K562 (cell line): ENCODE data around the gene NDUFA13. TPM values are rescaled to one million over a fixed set of nuclear protein-coding genes. Genes with fewer than 3 reads are reported as not detected.
A peak's percentile ranks its signal among the peaks of the same experiment; 100 is the strongest.

Experiments
- ATAC-seq: fragments of 200-7000 bp; cut with Tn5 transposase; 3 replicates; pipeline ENCODE4 v1.9.1; 2020; ENCODE audit warnings: moderate library complexity
- Bru-seq: library from RNA; stranded (reverse); fragments of 400-500 nt; gene quantifications from one replicate; lab custom pipeline; 2021; lab: Mats Ljungman, UMichigan
- BruChase-seq, 2 experiments: library from RNA; stranded (reverse); fragments of 400-500 nt; gene quantifications; one replicate each; lab custom pipeline; 2021; lab: Mats Ljungman, UMichigan
- BruUV-seq: library from RNA; stranded (reverse); fragments of 400-500 nt; replicated peaks from 2 replicates; lab custom pipeline; 2021; lab: Mats Ljungman, UMichigan
- CTCF ChIA-PET: fragments of 300-600 bp; formaldehyde crosslinking; extraction: SDS; loops from one replicate; lab custom pipeline; 2021; ENCODE audit warnings: low intra/inter-chr PET ratio; lab: Yijun Ruan, JAX
- POLR2A ChIA-PET: fragments of 300-600, 350-650 bp; sonication (Branson Sonifier 250); formaldehyde crosslinking; extraction: SDS; loops from one replicate; lab custom pipeline; 2021; ENCODE audit warnings: antibody characterized with exemption, inconsistent platforms; lab: Yijun Ruan, JAX
- DNase-seq, 4 experiments: peaks; one replicate each; pipeline versions ENCODE4 v3.0.0 to v3.0.0-alpha.2; 2011 to 2018; ENCODE audit warnings: low spot score in 3 of 4, mixed read lengths in 3 of 4; ENCODE audit errors: extremely low read depth in 1 of 4
- FAIRE-seq: peaks from 2 replicates; lab custom pipeline; 2011; peaks lifted over from hg19 to GRCh38; lab: Jason Lieb, UNC
- H2AFZ ChIP-seq: 2 replicates; pipeline ENCODE4 v1.6.0; 2011; ENCODE audit warnings: low read depth, low read length, control low read depth, inconsistent platforms
- H3K27ac ChIP-seq: fragments of 200-600 bp; 3 replicates; pipeline ENCODE4 v1.8.0; 2011; ENCODE audit warnings: low read depth, mild to moderate bottlenecking, control low read depth, inconsistent platforms, low read length, moderate library complexity, mixed read lengths; ENCODE audit errors: extremely low read depth
- H3K27me3 ChIP-seq, 2 experiments: fragments of 300-600 bp in 1 of 2; 2 replicates in 1 of 2; 3 replicates in 1 of 2; pipeline versions ENCODE4 v1.6.0 to v1.8.0; 2011; ENCODE audit warnings: inconsistent platforms in 2 of 2, low read length in 2 of 2, mild to moderate bottlenecking in 1 of 2, mixed read lengths in 1 of 2, moderate library complexity in 1 of 2; ENCODE audit not compliant: control insufficient read depth in 2 of 2, insufficient read depth in 2 of 2
- H3K36me3 ChIP-seq: fragments of 300-600 bp; 3 replicates; pipeline ENCODE4 v1.8.0; 2011; ENCODE audit warnings: mild to moderate bottlenecking, low read length, inconsistent platforms; ENCODE audit not compliant: control insufficient read depth, insufficient read depth
- H3K4me1 ChIP-seq, 2 experiments: fragments of 200-600 bp in 1 of 2; replicated peaks in 1 of 2; 2 replicates in 1 of 2; 3 replicates in 1 of 2; pipeline versions ENCODE4 v1.5.1 to v1.8.0; 2011; ENCODE audit warnings: inconsistent platforms in 2 of 2, low read length in 2 of 2, mild to moderate bottlenecking in 1 of 2, mixed read lengths in 1 of 2, moderate library complexity in 1 of 2; ENCODE audit not compliant: control insufficient read depth in 2 of 2, insufficient read depth in 2 of 2
- H3K4me2 ChIP-seq: 2 replicates; pipeline ENCODE4 v1.6.1; 2011; ENCODE audit warnings: low read length, control low read depth, inconsistent platforms, mixed read lengths; ENCODE audit not compliant: insufficient read depth
- H3K4me3 ChIP-seq: fragments of 200-600 bp; sonication (generic), shearing (Covaris generic); 2 replicates; pipeline ENCODE4 v1.5.1; 2016; ENCODE audit warnings: control low read depth, inconsistent platforms
- H3K79me2 ChIP-seq: fragments of 200-600 bp; 3 replicates; pipeline ENCODE4 v1.8.0; 2011; ENCODE audit warnings: low read length, inconsistent platforms; ENCODE audit not compliant: control insufficient read depth, insufficient read depth
- H3K9ac ChIP-seq, 2 experiments: 2 replicates each; pipeline versions ENCODE4 v1.6.0 to v1.6.1; 2011; ENCODE audit warnings: low read depth in 2 of 2, low read length in 2 of 2, control low read depth in 1 of 2, inconsistent platforms in 1 of 2, mild to moderate bottlenecking in 1 of 2, mixed read lengths in 1 of 2; ENCODE audit not compliant: insufficient read depth in 1 of 2
- H3K9me1 ChIP-seq: one replicate; pipeline ENCODE4 v1.6.0; 2011; ENCODE audit warnings: inconsistent platforms, mild to moderate bottlenecking, low read length, moderate library complexity; ENCODE audit not compliant: control insufficient read depth, insufficient read depth
- H3K9me3 ChIP-seq: replicated peaks from 2 replicates; pipeline ENCODE4 v1.5.1; 2011; ENCODE audit warnings: low read depth, low read length, inconsistent platforms; ENCODE audit not compliant: control insufficient read depth, insufficient read depth
- H4K20me1 ChIP-seq: replicated peaks from 2 replicates; pipeline ENCODE4 v1.6.1; 2011; ENCODE audit warnings: low read length, inconsistent platforms, mixed read lengths; ENCODE audit not compliant: control insufficient read depth, insufficient read depth
- BCL6 ChIP-seq: fragments of 250-450 bp; sonication (Bioruptor Pico); IDR thresholded peaks from 2 replicates; pipeline ENCODE4 v1.4.0; 2020
- CEBPG ChIP-seq, 3 experiments: fragments of 200-800 bp in 1 of 3; sonication (Bioruptor generic) in 1 of 3; sonication (generic) in 1 of 3; formaldehyde crosslinking in 1 of 3; IDR thresholded peaks in 2 of 3; conservative IDR thresholded peaks in 1 of 3; 2 replicates each; pipeline versions ENCODE4 v1.6.1 to v1.8.0; 2016 to 2022; ENCODE audit warnings: missing compliant biosample characterization in 2 of 3, missing genetic modification characterization in 2 of 3, mild to moderate bottlenecking in 1 of 3, missing genetic modification reagents in 1 of 3
- KAT8 ChIP-seq: fragments of 450-650 bp; IDR thresholded peaks from 2 replicates; pipeline ENCODE4 v1.6.1; 2016; ENCODE audit warnings: low read depth, mild to moderate bottlenecking
- MTA3 ChIP-seq: fragments of 450-650 bp; formaldehyde crosslinking; IDR thresholded peaks from 2 replicates; pipeline ENCODE4 v1.6.1; 2017; ENCODE audit warnings: mild to moderate bottlenecking, borderline replicate concordance
- NKRF ChIP-seq: fragments of 450-650 bp; IDR thresholded peaks from 2 replicates; pipeline ENCODE4 v1.6.1; 2016; ENCODE audit warnings: borderline replicate concordance
- POLR2B ChIP-seq: fragments of 450-650 bp; IDR thresholded peaks from 2 replicates; pipeline ENCODE4 v1.6.1; 2018; ENCODE audit warnings: low read depth; ENCODE audit not compliant: partially characterized antibody
- POU5F1 ChIP-seq: fragments of 150-350 bp; IDR thresholded peaks from 2 replicates; pipeline ENCODE4 v1.6.1; 2014; ENCODE audit warnings: borderline replicate concordance, low read length, low read depth, mild to moderate bottlenecking; ENCODE audit not compliant: partially characterized antibody
- PTRF ChIP-seq: fragments of 450-650 bp; IDR thresholded peaks from 2 replicates; pipeline ENCODE4 v1.6.1; 2016; ENCODE audit warnings: mild to moderate bottlenecking, missing genetic modification characterization, missing compliant biosample characterization
- SAP30 ChIP-seq: fragments of 200-600 bp; sonication (generic); IDR thresholded peaks from 2 replicates; pipeline ENCODE4 v1.6.1; 2012; ENCODE audit warnings: borderline replicate concordance, low read depth, mild to moderate bottlenecking, moderate library complexity, low read length, control low read depth, inconsistent platforms; ENCODE audit not compliant: insufficient read depth, poor library complexity, severe bottlenecking
- SMAD1 ChIP-seq: fragments of 150-350 bp; IDR thresholded peaks from 2 replicates; pipeline ENCODE4 v1.6.1; 2014; ENCODE audit warnings: low read length, low read depth; ENCODE audit not compliant: partially characterized antibody
- SUPT5H ChIP-seq: fragments of 450-650 bp; IDR thresholded peaks from 2 replicates; pipeline ENCODE4 v1.6.1; 2016
- ZNF583 ChIP-seq: fragments of 250-450 bp; sonication (Bioruptor Pico); IDR thresholded peaks from 2 replicates; pipeline ENCODE4 v1.4.0; 2020
- ZNF586 ChIP-seq: fragments of 450-650 bp; formaldehyde crosslinking; conservative IDR thresholded peaks from 2 replicates; pipeline ENCODE4 v1.4.0; 2020; ENCODE audit warnings: mild to moderate bottlenecking, moderate library complexity
- WGBS: fragments of 100-300 bp; shearing (Covaris generic); methylation state at CpG from one replicate; pipeline ENCODE4 v1.1.6; 2016; ENCODE audit warnings: low coverage, mixed read lengths; ENCODE audit not compliant: insufficient coverage; ENCODE audit errors: missing lambda C conversion rate; 5-methylcytosine and 5-hydroxymethylcytosine counted together
- in situ Hi-C: fragments of 300-500 bp; cut with MboI; formaldehyde crosslinking; loops from 4 replicates; pipeline ENCODE4 v1.15.0; 2018; ENCODE audit warnings: inconsistent platforms, mixed read lengths
- intact Hi-C: fragments of 100-400 bp; cut with micrococcal nuclease; formaldehyde crosslinking; loops from 2 replicates; pipeline ENCODE4 v1.14.2; 2022
- long read RNA-seq, 3 experiments: library from polyadenylated mRNA in 2 of 3; library from RNA in 1 of 3; unstranded in 2 of 3; stranded (forward) in 1 of 3; transcript quantifications; one replicate each; pipeline ENCODE4 v2.0.0, GENCODE V29; 2019 to 2022
- polyA minus RNA-seq, 3 experiments: library from RNA; depleted of rRNA, polyadenylated mRNA; stranded (reverse); fragments of >200 nt; gene quantifications; 2 replicates each; pipeline ENCODE4 v1.2.3, GENCODE V29; 2011
- polyA plus RNA-seq, 8 experiments: library from polyadenylated mRNA; depleted of rRNA in 4 of 8; stranded (reverse) in 5 of 8; unstranded in 3 of 8; fragments of >200 nt; fragmentation: Nextera tagmentation in 2 of 8; fragmentation: Illumina TruSeq in 1 of 8; extraction: Ambion mirVana in 2 of 8; extraction: Trizol in 1 of 8; gene quantifications; 2 replicates each; pipeline versions ENCODE4 v1.2.1 to v1.2.3, GENCODE V29; 2011 to 2014; ENCODE audit warnings: inconsistent platforms in 1 of 8, missing spikeins in 1 of 8
- total RNA-seq, 7 experiments: library from RNA; depleted of rRNA in 6 of 7; stranded (reverse); fragments of >200 nt in 6 of 7; fragmentation: Illumina TruSeq in 2 of 7; extraction: Trizol in 2 of 7; gene quantifications; 2 replicates each; pipeline versions ENCODE4 v1.2.1 to v1.2.3, GENCODE V29; 2011 to 2021; ENCODE audit warnings: low replicate concordance in 1 of 7

NDUFA13 gene
- total RNA-seq (2011; cell fraction: chromatin; rRNA removed; ENCODE audit: low replicate concordance): 115 and 283 TPM in 2 replicates
- total RNA-seq (2011; cell fraction: nucleolus; rRNA removed): 289 and 359 TPM in 2 replicates
- 176 and 255 TPM in 2 replicates for total RNA-seq (2011; cell fraction: nucleoplasm; rRNA removed)
- total RNA-seq (2014; rRNA removed) (386 and 429 TPM in 2 replicates), total RNA-seq (2014; rRNA removed; fragmentation: Illumina TruSeq; extraction: Trizol) (74.8 and 146 TPM in 2 replicates), total RNA-seq (2015; rRNA removed; fragmentation: Illumina TruSeq; extraction: Trizol) (397 and 447 TPM in 2 replicates), total RNA-seq (2021) (522 and 559 TPM in 2 replicates), polyA plus RNA-seq (2011; rRNA removed) (340 and 343 TPM in 2 replicates), polyA plus RNA-seq (2014; fragmentation: Illumina TruSeq; extraction: Trizol) (298 and 395 TPM in 2 replicates), polyA plus RNA-seq (2014; fragmentation: Nextera tagmentation; extraction: Ambion mirVana) (100 to 1,000 TPM; 263 to 440 TPM), polyA plus RNA-seq (2014; rRNA removed) (596 and 801 TPM in 2 replicates), polyA minus RNA-seq (2011; rRNA and poly(A)+ RNA removed) (72.8 and 113 TPM in 2 replicates), Bru-seq, nascent RNA (percentile 94 among the genes with signal in this experiment), BruChase-seq, experiment 1, labeled RNA remaining after a 2-hour chase (percentile 95 among the genes with signal in this experiment), BruChase-seq, experiment 2, labeled RNA remaining after a 6-hour chase (percentile 92 among the genes with signal in this experiment)
- polyA plus RNA-seq (2011; cell fraction: cytosol; rRNA removed): 881 and 1,009 TPM in 2 replicates
- 249 and 320 TPM in 2 replicates for polyA plus RNA-seq (2011; cell fraction: nucleus; rRNA removed)
- polyA plus RNA-seq (2012): 401 and 675 TPM in 2 replicates
- polyA minus RNA-seq (2011; cell fraction: cytosol; rRNA and poly(A)+ RNA removed): 98.7 and 142 TPM in 2 replicates
- 52.4 and 62.5 TPM in 2 replicates for polyA minus RNA-seq (2011; cell fraction: nucleus; rRNA and poly(A)+ RNA removed)
- long read RNA-seq, experiment 1, transcript NDUFA13-204 (5 exons, 991 nt): major isoform, 658 of 768 reads
- long read RNA-seq, experiment 1, partial matches to known transcripts: 106 of 768 reads
- long read RNA-seq, experiment 1, other reads (novel, unspliced or antisense): 3 of 768 reads
- long read RNA-seq, experiment 2, transcript NDUFA13-204 (5 exons, 991 nt): major isoform, 304 of 309 reads
- long read RNA-seq, experiment 2, partial matches to known transcripts: 0 of 309 reads
- long read RNA-seq, experiment 2, other reads (novel, unspliced or antisense): 0 of 309 reads
- long read RNA-seq, experiment 3, transcript NDUFA13-204 (5 exons, 991 nt): major isoform, 492 of 496 reads
- long read RNA-seq, experiment 3, partial matches to known transcripts: 0 of 496 reads
- long read RNA-seq, experiment 3, other reads (novel, unspliced or antisense): 0 of 496 reads

- Histone ChIP-seq H3K9ac (peak within 1 kb of the TSS; percentile 84 to 88), H3K79me2 (peaks cover 52% of the 10 kb centered on the region), H3K27ac (peak within 1 kb of the TSS; percentile 86), H2AFZ (peak within 1 kb of the TSS; percentile 95), H3K9me3 (no peaks in the 10 kb centered on the region; the same call in none of the 2 replicates), H3K9me1 (no peaks in the 10 kb centered on the region), H3K4me2 (peak within 1 kb of the TSS; percentile 97), H4K20me1 (peaks cover 3% of the 10 kb centered on the region; the same call in 1 of the 2 replicates), H3K36me3 (peaks cover 24% of the 10 kb centered on the region), H3K27me3 (no peaks in the 10 kb centered on the region), H3K4me1 (peaks cover 4 to 31% of the 10 kb centered on the region in 2 experiments; a peak in 4 of 5 replicates), H3K4me3 (peak within 1 kb of the TSS; percentile 90)
- WGBS: 2% methylated on average over 58 of the region's 61 CpGs
- peak; percentile 94 for ATAC-seq
- in situ Hi-C loops: no loop called here
- TSS peak; percentile 94 for BruUV-seq
- peak; percentile 93 for FAIRE-seq
- CTCF ChIA-PET: interaction anchor here (0.7 kb wide), 1 partner anchor 127 kb away, joined by 3 read pairs; no protein-coding TSS in a partner anchor
- DNase-seq: peak; percentile 89 to 96 (median 94)
- POLR2A ChIA-PET: interaction anchor here (0.7 to 1.5 kb wide), 6 partner anchors 9 to 365 kb away, joined by 3 to 8 read pairs (median 4); no protein-coding TSS in a partner anchor
- intact Hi-C loops: no loop called here
- TF ChIP-seq ZNF586 (CRISPR knock-in tag): no peak
- TF ChIP-seq SMAD1: peak; percentile 73
- peak; percentile 49; the same call in 1 of the 2 replicates for TF ChIP-seq KAT8
- no peak for TF ChIP-seq BCL6 (CRISPR knock-in tag)
- peak; percentile 79 for TF ChIP-seq POLR2B
- TF ChIP-seq CEBPG (CRISPR knock-in tag; IDR thresholded peaks at IDR 0.05): no peak
- no peak for TF ChIP-seq CEBPG (tag; conservative IDR thresholded peaks at IDR 0.05 in 1 of 2, IDR thresholded peaks at IDR 0.05 in 1 of 2)
- no peak for TF ChIP-seq PTRF (tag)
- TF ChIP-seq SUPT5H: peak; percentile 87
- TF ChIP-seq MTA3: peak; percentile 85; the same call in 1 of the 2 replicates
- peak; percentile 71; the same call in 1 of the 2 replicates for TF ChIP-seq NKRF
- no peak for TF ChIP-seq ZNF583 (CRISPR knock-in tag)
- peak; percentile 89 for TF ChIP-seq SAP30
- TF ChIP-seq POU5F1: peak; percentile 49
Observed at GRCh38 chr19:19515642-19516519, at the start of gene NDUFA13. Gene NDUFA13, plus strand, starts transcription at chr19:19516225. Its CDS starts 14 bp downstream, at chr19:19516239.
